NB4 (cell line): ENCODE data around the gene LPAR2.

ENCODE experiments used
- CTCF ChIP-seq: IDR thresholded peaks from one replicate; pipeline ENCODE4 v1.5.1; 2012; ENCODE audit warnings: low read depth, low read length
- MAX ChIP-seq: IDR thresholded peaks from 2 replicates; pipeline ENCODE4 v1.6.1; 2011; ENCODE audit warnings: low read depth, low read length
- MYC ChIP-seq: IDR thresholded peaks from 2 replicates; pipeline ENCODE4 v1.6.1; 2011; ENCODE audit warnings: low read depth, low read length
- POLR2A ChIP-seq: IDR thresholded peaks from 2 replicates; pipeline ENCODE4 v1.6.1; 2011; ENCODE audit warnings: mild to moderate bottlenecking; ENCODE audit not compliant: insufficient read length; ENCODE audit errors: extremely low read depth

- TF ChIP-seq CTCF (no peak), POLR2A (no peak), MYC (no peak), MAX (no peak)
Observed at GRCh38 chr19:19635313-19635702, 7.3 kb upstream of the LPAR2 start.
